C4-2B (cell line): ENCODE measurements around the gene RNF224.

Experiments
- H3K27ac ChIP-seq: fragments of 450-650 bp; 2 replicates; pipeline ENCODE4 v1.5.1; 2017
- ZFX ChIP-seq: fragments of 450-650 bp; IDR thresholded peaks from 2 replicates; pipeline ENCODE4 v1.6.1; 2017
- TF ChIP-seq, protein P1 (sequence below): fragments of 450-650 bp; conservative IDR thresholded peaks from 2 replicates; pipeline ENCODE4 v1.5.1; 2017; ENCODE audit warnings: mild to moderate bottlenecking

The RNF224 gene

DNA sequence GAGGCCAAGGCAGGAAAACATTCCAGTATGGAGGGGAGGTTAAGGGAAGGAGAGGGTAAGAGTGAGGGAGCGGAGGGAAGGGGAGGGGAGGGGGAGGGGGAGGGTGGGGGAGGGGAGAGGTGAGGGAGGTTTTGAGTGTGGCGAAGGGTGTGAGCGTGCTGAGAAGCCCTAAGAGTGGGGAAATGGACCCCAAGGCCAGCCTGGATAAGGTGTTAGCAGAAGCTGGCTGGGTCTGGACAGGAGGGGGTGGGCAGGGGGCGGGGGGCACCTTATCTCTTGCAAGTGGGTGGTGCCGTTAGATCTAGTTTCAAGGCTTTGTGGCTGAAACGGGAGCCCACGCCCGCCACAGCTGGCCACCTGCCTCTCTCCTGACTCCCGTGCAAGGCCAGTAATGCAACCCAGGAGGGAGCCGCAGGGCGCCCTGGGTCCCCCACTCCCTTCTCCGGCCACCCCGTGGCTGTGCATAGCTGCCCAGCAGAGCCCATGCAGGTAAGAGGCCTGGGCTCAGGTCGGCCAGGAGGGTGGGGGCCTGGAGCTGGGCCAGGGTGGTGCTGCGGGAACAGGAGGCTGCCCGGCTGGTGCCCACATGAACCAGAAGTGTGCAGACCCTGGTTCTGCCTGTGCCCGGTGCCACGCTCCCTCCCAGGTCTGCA is 677 bp downstream of the RNF224 start:
- peak overlapping the region; percentile 90 for H3K27ac ChIP-seq
- TF ChIP-seq ZFX: no peak
- TF ChIP-seq, protein P1, sequence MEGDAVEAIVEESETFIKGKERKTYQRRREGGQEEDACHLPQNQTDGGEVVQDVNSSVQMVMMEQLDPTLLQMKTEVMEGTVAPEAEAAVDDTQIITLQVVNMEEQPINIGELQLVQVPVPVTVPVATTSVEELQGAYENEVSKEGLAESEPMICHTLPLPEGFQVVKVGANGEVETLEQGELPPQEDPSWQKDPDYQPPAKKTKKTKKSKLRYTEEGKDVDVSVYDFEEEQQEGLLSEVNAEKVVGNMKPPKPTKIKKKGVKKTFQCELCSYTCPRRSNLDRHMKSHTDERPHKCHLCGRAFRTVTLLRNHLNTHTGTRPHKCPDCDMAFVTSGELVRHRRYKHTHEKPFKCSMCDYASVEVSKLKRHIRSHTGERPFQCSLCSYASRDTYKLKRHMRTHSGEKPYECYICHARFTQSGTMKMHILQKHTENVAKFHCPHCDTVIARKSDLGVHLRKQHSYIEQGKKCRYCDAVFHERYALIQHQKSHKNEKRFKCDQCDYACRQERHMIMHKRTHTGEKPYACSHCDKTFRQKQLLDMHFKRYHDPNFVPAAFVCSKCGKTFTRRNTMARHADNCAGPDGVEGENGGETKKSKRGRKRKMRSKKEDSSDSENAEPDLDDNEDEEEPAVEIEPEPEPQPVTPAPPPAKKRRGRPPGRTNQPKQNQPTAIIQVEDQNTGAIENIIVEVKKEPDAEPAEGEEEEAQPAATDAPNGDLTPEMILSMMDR: no peak; the same call in none of the 2 replicates

DNA sequence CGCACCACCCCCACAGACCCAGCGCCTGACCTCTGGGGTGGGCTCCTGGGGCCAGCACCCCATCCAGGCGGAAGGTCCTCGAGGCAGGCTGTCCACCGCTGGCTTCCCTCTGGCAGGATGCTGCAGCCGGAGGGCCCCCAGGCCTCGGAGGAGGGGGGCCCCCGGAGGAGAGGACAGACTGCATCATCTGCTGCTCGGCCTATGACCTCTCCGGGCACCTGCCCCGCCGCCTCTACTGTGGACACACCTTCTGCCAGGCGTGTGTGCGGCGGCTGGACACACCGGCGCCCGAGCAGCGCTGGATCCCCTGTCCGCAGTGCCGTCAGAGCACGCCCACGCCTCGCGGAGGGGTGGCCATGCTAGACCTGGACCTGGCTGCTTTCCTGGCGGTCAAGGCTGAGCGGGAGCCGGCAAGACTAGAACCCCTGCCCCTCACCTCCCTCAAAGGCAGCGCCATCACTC is 1.2 kb downstream of the RNF224 start:
- peak overlapping the region; percentile 90 for H3K27ac ChIP-seq
- TF ChIP-seq, protein P1: no peak
- TF ChIP-seq ZFX: no peak

DNA sequence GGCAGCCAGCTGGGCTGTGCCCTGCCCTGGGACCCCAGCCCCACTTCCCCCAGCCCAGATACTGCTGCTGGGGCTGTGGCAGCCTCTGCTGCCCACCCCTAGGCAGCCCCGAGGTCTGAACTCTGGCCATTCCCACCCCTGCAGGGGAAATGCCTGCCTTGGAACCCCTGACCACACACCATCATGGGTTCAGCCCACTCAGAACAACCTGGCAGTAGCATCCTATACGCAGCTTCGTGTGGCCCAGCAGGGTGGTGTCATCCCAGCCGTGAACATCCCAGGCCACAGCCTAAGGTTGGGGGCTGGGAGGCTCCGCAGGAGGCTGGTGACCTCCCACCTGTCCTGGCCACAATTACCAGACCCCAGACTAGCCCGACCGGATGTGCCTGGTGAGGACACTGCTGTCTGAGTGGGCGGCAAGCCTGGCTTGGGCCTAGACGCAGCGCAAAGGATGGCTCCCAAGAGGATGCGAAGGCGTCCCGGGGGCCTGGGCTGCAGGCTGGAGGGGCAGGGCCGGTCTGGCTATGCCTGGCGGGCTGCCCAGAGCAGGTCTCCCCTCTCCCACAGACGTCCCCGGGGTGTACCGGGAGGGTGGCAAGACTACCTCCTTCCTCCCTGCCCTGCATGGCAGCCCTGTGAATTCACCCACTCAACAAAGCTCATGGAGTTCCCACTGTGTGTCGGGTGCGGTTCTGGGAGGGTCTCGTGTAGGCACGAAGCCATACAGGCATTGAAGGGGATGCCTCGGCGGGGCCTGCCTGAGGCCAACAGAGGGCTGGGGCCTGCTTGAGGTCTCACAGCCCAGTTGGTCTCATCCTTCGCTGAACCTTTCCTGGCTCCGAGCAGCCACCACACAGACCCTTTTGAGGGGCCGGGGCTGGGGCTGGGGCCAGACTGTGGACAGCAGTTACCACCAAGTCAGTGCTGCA is 1.9 kb downstream of the RNF224 start:
- TF ChIP-seq, protein P1: no peak
- TF ChIP-seq ZFX: no peak
- peak overlapping the region; percentile 90; the same call in 1 of the 2 replicates for H3K27ac ChIP-seq

DNA sequence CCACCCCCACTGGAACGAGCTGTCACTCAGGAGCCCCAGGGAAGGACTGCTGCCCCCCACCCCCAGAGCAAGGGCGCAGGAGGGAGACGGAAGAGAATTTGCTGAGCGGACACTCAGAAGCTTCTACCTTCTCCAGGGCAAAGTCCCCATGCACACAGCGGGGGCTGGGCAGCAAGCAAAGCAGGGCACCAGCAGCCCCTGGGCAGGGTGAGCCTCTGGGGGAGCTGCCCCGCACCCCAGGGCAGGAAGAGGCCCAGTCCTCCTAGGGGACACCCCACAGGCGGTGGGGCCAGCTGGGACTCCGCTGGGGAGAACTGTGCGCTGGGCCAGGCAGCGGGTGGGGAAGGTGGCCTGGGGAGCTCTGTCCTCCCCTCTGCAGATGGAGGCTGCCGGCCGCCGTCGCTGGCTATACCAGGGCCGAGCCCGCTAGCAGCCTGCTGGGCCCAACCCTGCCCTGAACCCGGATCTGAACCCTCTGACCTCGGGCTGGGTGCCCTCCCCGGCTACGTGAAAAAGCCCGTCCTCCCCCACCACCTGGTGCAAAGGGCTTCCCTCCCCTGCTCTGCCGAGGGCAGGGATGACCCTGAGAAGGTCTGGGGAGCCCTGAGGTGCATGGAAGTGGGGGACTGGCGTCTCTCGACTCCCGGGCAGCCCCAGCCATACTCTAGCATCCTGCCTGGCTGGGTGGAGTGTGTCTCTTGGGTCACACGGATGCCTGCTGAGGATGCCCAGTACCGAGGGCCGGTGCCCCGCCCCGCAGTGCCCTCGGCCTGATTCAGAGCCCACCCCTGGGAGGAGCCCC is 2.8 kb downstream of the RNF224 start:
- H3K27ac ChIP-seq: no peak overlapping the region; the same call in 1 of the 2 replicates
- TF ChIP-seq, protein P1: no peak
- no peak for TF ChIP-seq ZFX

DNA sequence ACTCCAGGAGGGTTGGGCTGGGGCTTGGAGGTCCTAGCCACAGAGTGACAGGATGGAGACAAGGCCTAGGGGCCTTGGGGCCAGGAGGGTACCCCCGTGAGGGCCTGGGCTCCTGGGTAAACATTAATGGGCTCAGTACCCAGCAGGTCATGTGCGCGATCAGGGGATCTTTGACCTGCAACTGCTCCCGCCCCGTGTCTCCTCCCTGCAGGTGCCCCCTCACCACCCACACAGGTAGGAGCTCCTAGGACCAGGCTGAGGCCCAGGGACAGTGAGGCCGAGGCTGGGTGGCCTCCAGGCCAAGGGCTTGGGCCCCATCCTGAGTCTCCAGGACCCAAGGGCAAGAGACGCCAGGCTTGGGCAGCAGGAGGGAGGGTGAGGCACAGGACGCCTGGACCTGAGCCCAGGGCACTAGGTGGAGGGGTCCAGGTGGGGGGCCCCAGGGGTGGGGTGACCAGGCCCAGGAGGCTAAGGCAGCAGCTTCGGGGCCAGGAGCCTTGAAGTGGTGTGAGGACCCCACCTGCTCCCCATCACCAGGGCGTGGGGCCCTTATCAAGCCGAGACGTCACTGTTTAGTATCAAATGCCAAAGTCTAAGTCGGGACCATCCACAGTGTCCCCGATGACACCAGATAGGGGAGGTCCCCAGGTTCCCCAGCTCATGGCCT is 3.5 kb downstream of the RNF224 start, which contains the start of gene SLC34A3:
SLC34A3 (plus strand) TSS at position 197 of the 667 bp plus-strand sequence. CDS start 802 bp downstream, outside the sequence.
- TF ChIP-seq ZFX: no peak
- TF ChIP-seq, protein P1: no peak
- peak within 1 kb of the TSS; percentile 64; the same call in 1 of the 2 replicates for H3K27ac ChIP-seq

DNA sequence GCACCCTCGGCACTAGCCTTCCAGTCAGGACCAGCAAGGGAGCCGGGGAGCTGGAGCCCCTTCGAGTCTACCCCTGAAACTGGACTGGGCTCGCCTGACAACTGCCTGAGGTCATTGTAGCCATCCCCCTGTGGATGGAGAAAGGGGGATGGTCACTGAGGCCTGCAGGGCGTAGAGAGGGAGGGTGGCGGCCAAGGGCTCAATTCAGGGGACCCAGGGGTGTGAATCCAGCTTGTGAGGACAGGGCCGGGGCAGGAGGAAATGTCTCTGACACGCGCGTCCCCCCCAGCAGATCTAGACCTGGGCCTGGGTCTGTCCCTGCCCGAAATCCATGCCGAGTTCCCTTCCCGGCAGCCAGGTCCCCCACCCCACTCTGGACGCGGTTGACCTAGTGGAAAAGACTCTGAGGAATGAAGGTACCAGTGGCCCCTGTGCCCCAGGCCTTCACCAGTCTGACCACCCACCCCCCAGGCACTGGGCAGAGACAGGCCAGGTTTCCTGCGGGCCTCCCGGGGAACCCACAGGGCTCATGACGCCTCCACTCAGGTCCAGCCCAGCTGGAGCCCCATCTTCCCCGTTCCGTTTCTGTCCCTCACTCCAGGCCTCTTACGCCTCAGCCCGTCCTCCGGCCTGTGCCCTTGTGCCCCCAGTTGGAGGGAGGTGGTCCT is 4.2 kb downstream of the RNF224 start:
- H3K27ac ChIP-seq: peak overlapping the region; percentile 64; the same call in 1 of the 2 replicates
- TF ChIP-seq, protein P1: no peak
- no peak for TF ChIP-seq ZFX
